Stimulated activated CD4-positive, alpha-beta T cell treated with anti-CD3 and anti-CD28 coated beads, Interleukin-15, amount 100 ng/mL, for 24 hours (primary cell): ENCODE results near the gene ZBTB17.
A peak's percentile ranks its signal among the peaks of the same experiment; 100 is the strongest.
"Not testable (repeated sequence)": the region's sequence is repeated elsewhere in the genome, so short reads cannot be mapped to it uniquely, and the experiment has no call there.

Experiments used
- DNase-seq: peaks from one replicate; pipeline ENCODE4 v3.0.0-alpha.2; 2020

The ZBTB17 gene

DNA sequence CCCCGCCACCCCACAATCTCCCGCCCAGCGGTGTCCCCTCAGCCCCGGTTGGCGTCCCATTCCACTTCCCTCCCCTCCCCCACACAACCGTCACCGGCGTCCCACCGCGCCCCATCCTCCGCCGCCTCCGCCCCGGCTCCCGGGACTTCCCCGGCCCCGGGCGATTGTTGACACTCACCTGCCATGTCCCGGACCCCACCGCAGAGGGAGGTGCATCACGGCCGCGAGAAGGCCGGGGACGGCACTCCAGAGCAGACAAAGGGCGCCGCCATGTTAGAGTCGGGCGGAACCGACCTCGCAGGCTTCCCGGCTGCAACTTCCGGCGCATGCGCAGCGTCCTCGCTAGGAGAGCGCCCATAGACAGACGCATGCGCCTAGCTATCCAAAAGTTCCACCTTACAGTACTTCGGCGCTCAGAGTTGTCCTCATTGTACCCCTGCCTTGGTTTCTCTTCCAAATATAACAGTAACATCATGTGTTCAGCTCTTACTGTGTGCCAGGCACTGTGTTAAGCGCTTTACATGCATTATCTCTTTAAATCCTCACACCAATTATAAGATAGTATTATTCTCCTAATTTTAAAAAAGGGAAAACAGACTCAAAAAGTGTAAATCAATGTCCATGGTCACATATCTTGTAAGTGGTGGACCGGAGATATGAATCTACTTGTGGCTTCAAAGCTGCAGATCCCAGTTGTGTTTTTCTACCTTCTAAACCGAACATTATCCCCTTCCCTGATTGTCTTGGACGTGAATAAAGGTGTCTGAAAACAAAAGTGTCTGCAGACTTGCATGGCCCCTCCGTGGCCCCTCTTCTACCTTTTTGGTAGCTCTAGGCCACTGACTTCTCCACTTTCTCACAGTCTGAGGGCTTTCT, at the start of gene ZBTB17:
Gene ZBTB17, minus strand, starts transcription at position 297 of the 876 bp plus-strand sequence. CDS start 27,606 bp downstream, outside the sequence.
- peak; percentile 97 for DNase-seq

- DNase-seq: no peak
These were observed 47.3 kb upstream of the ZBTB17 start for GRCh38 chr1:16023050-16023653.

DNA sequence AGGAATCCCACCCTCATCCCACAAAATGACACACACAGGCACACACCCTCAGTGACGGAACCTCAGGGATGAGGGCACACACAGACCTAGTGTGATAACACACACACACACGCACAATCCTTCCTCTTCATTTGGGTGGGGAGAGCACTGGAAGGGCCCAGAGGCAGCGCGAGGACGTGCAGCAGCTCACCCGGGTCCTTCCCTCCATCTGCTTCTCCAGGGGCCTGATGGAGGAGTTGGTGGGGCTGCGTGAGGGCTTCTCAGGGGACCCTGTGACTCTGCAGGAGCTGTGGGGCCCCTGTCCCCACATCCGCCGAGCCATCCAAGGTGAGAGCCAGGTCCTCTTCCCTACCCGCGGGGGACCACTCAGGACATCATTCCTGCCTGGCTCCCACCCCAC, 46.5 kb upstream of the ZBTB17 start:
- no peak for DNase-seq

- no peak for DNase-seq
These were observed 45.8 kb upstream of the ZBTB17 start, which contains the start of gene CLCNKA for GRCh38 chr1:16021681-16022080. Gene CLCNKA, plus strand, starts transcription at chr1:16022036. Its CDS starts 584 bp downstream, at chr1:16022620.

DNA sequence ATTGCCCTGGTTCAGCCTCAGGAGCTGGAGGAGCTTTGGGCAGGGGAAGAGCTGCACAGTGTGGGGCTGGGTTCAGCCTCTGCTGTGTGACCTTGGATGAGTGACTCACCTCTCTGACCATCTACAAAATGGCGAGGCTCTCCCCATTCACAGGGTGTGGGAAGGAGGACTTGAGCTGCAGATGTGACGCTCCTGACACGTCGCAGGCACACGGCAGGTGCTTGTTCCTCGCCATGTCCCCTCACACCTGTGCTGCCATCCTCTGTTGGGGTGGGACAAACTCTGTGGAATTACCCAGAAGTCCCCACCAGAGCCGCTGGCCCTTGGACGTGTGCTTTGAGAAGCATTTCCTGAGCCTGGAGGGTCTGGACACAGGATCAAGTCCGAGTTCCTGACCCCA, 45.0 kb upstream of the ZBTB17 start:
- not testable (repeated sequence) for DNase-seq

- DNase-seq: no peak
These were observed 44.4 kb upstream of the ZBTB17 start for GRCh38 chr1:16020325-16020724.

GRCh38 chr1:16019644-16020277, 43.9 kb upstream of the ZBTB17 start:
- DNase-seq: no peak

DNA sequence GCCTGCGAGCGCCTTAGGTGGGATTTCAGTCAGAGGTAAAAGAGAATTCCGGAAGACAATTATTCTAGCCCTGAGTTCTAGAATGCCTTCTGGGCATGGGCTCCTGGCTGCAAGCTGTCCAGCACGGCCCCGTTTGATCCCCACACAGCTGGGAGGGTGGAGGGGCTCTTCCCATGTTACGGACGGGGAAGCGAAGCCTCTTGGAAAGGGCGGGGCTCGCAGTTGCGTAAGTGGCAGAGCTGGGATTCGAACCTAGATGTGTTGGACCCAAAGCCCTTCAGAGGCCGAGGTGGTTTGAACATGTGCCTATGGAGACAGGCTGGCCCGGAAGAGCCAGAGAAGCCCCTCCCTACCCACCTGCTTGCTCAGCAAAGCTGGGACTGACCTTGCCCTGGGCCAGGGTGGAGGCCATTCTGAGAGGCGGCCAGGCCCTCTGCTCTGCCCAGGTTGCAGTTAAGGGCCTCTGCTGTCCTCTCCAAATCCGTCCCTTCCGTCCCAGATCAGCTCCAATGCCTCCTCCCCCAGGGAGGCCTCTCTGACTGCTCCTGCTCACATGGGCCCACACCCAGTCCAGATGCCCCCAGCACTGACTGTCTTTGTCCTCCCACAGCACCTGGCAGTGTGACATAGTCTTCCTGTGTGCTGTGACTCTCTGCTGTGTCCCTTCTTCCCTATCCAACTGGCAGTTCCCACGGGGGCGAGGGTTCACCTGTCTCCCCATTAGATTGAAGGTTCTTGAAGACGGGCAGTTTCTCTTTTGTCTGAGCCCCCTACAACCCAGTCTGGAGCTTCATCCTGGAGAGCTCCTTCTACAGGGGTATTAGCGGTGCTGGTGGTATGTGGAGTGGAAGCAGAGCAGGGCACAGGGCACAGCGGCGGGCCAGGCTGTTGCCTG, 43.1 kb upstream of the ZBTB17 start:
- no peak for DNase-seq

DNA sequence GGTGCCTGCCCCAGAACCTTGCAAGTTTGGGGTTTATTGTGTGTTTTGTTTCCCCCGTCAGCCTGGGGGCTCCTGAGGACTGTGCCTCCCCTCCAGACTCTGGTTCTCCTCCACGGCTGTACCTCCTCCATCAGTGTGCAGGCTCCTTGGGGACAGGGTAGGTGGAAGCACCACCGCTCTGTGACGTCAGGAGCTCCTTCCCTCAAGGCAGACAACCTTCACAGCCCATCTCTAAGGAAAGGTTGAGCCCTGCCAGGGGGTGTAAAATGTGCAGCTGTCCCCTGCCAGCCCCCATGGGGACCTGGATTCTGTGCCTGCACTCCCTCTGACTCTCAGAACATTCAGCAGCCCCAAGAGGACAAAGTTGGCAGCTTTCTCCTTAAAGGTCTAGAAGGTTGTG, 42.4 kb upstream of the ZBTB17 start:
- DNase-seq: no peak

- DNase-seq: no peak
These were observed 41.8 kb upstream of the ZBTB17 start, which contains the start of gene HSPB7 for GRCh38 chr1:16017461-16018303. Gene HSPB7, minus strand, starts transcription at chr1:16018043. Its CDS starts 80 bp downstream, at chr1:16017963.

DNA sequence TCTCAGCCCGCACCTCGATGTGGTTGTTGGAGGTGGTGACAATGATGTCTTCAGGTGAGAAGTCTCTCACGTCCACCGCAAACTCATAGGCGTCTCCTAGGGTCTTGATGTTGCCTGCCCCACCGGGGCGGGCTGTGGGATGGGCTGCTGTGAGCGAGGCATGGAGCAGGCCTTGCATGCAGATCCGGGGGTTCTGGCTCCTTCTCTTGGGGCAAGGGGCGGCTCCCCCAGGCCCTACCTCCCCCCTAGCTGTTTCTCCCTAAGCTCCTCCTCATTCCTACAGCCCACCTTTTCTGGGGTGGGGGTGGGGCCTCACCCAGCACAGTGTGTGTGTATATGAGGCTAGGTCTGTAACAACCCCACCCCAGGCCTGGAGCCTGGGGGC, 41.2 kb upstream of the ZBTB17 start:
- DNase-seq: no peak

- DNase-seq: no peak
These were observed 40.3 kb upstream of the ZBTB17 start for GRCh38 chr1:16015960-16016901.

GRCh38 chr1:16015491-16015890, 39.6 kb upstream of the ZBTB17 start:
- no peak for DNase-seq

- DNase-seq: no peak
These were observed 38.9 kb upstream of the ZBTB17 start for GRCh38 chr1:16014509-16015482.

GRCh38 chr1:16013908-16014258, 38.0 kb upstream of the ZBTB17 start:
- no peak for DNase-seq

- peak; percentile 70 for DNase-seq
These were observed 37.5 kb upstream of the ZBTB17 start for GRCh38 chr1:16013220-16013907.

- peak; percentile 60 for DNase-seq
These were observed 36.8 kb upstream of the ZBTB17 start for GRCh38 chr1:16012590-16013219.

GRCh38 chr1:16011936-16012589, 36.2 kb upstream of the ZBTB17 start:
- DNase-seq: no peak
